PFSK-1 (cell line): ENCODE results near the gene PHF1.

ENCODE experiments used
- FOXP2 ChIP-seq: optimal IDR thresholded peaks from 2 replicates; pipeline ENCODE3; 2011; ENCODE audit warnings: borderline replicate concordance, control low read depth, inconsistent platforms; ENCODE audit not compliant: insufficient read depth; ENCODE audit errors: extremely low read length, extremely low read depth
- POLR2AphosphoS5 ChIP-seq: IDR thresholded peaks from 2 replicates; pipeline ENCODE4 v1.6.1; 2012; ENCODE audit warnings: low read depth, mild to moderate bottlenecking, control low read depth, low read length, moderate library complexity
- REST ChIP-seq, 2 experiments: IDR thresholded peaks; 2 replicates each; pipeline versions ENCODE4 v1.6.1 to v1.8.0; 2011 to 2012; ENCODE audit warnings: low read depth in 2 of 2, low read length in 2 of 2, control low read depth in 1 of 2, inconsistent platforms in 1 of 2, mild to moderate bottlenecking in 1 of 2, moderate library complexity in 1 of 2; ENCODE audit not compliant: insufficient read depth in 1 of 2
- SIN3A ChIP-seq: IDR thresholded peaks from 2 replicates; pipeline ENCODE4 v1.6.1; 2012; ENCODE audit warnings: mild to moderate bottlenecking, low read length, moderate library complexity, borderline replicate concordance; ENCODE audit not compliant: insufficient read depth
- TAF1 ChIP-seq: IDR thresholded peaks from 2 replicates; pipeline ENCODE4 v1.6.1; 2012; ENCODE audit warnings: low read length, control low read depth, borderline replicate concordance; ENCODE audit not compliant: insufficient read depth

PHF1 gene

GRCh38 chr6:33423777-33424176 is 13.0 kb downstream of the PHF1 start:
- TF ChIP-seq FOXP2, result no peak
- no peak for TF ChIP-seq TAF1
- TF ChIP-seq REST (IDR thresholded peaks at IDR 0.05; ENCODE audit: insufficient read depth in 1 of 2, low read depth in 2 of 2, low read length in 2 of 2), result no peak
- no peak for TF ChIP-seq SIN3A
- no peak for TF ChIP-seq POLR2AphosphoS5

GRCh38 chr6:33424855-33425667 is 14.2 kb downstream of the PHF1 start:
- peak; percentile 86; the same call in 1 of the 2 replicates for TF ChIP-seq POLR2AphosphoS5
- no peak for TF ChIP-seq SIN3A
- peak; percentile 63; the same call in 1 of the 2 replicates for TF ChIP-seq TAF1

- TF ChIP-seq SIN3A (peak; percentile 54; the same call in 1 of the 2 replicates), POLR2AphosphoS5 (peak; percentile 88), TAF1 (0 out of 2 replicates have a peak, but pooled peaks have one; percentile 22), FOXP2 (no peak), REST (IDR thresholded peaks at IDR 0.05; ENCODE audit: insufficient read depth in 1 of 2, low read depth in 2 of 2, low read length in 2 of 2) (peak in 1 of 2 experiments; percentile 20; a peak in 1 of 4 replicates)
Observed at GRCh38 chr6:33425668-33426577, 15.1 kb downstream of the PHF1 start.

GRCh38 chr6:33426590-33427511 is 16.0 kb downstream of the PHF1 start:
- TF ChIP-seq REST (IDR thresholded peaks at IDR 0.05; ENCODE audit: insufficient read depth in 1 of 2, low read depth in 2 of 2, low read length in 2 of 2), result no peak
- no peak for TF ChIP-seq POLR2AphosphoS5
- no peak for TF ChIP-seq SIN3A
- no peak for TF ChIP-seq FOXP2
- no peak for TF ChIP-seq TAF1
